Testis (tissue), 3 donors: Measurements from ENCODE around the gene DENND10. TPM values are rescaled to one million over a fixed set of nuclear protein-coding genes. Genes with fewer than 3 reads are reported as not detected.

Source experiments
- DNase-seq: peaks from one replicate; pipeline ENCODE4 v3.0.0-alpha.2; 2019
- H3K27ac ChIP-seq, 2 donors: fragments of 200-600 bp; sonication (generic); one replicate each; pipeline ENCODE4 v1.5.1; 2019
- H3K27me3 ChIP-seq: fragments of 200-600 bp; sonication (generic); one replicate; pipeline ENCODE4 v1.5.1; 2019
- H3K36me3 ChIP-seq: fragments of 200-600 bp; sonication (generic); one replicate; pipeline ENCODE4 v1.5.1; 2017; ENCODE audit warnings: low read depth; ENCODE audit errors: missing control alignments
- H3K4me1 ChIP-seq: fragments of 200-600 bp; sonication (generic); one replicate; pipeline ENCODE4 v1.5.1; 2019
- H3K4me3 ChIP-seq, 2 donors: fragments of 200-600 bp; sonication (generic); one replicate each; pipeline ENCODE4 v1.5.1; 2017 to 2019
- H3K9me3 ChIP-seq: fragments of 200-600 bp; sonication (generic); one replicate; pipeline ENCODE4 v1.5.1; 2017
- POLR2A ChIP-seq: fragments of 450-650 bp; IDR thresholded peaks from one replicate; pipeline ENCODE4 v1.6.1; 2017; ENCODE audit warnings: antibody characterized with exemption, mild to moderate bottlenecking, moderate library complexity
- WGBS, 2 donors: methylation state at CpG; one replicate each; pipeline ENCODE4 v1.1.5; 2018; 5-methylcytosine and 5-hydroxymethylcytosine counted together
- intact Hi-C: fragments of 100-400 bp; cut with DNase I; formaldehyde crosslinking; loops from one replicate; pipeline ENCODE4 v1.15.1; 2023; ENCODE audit warnings: low total_unique reads
- polyA plus RNA-seq: library from polyadenylated mRNA; stranded (reverse); fragments of 350-450 nt; fragmentation: Illumina TruSeq; extraction: RNeasy Lipid Tissue Mini Kit (QIAGEN cat#74804); gene quantifications from one replicate; pipeline ENCODE4 v1.2.3, GENCODE V29; 2014; ENCODE audit warnings: low read depth, low replicate concordance; ENCODE audit not compliant: insufficient read depth
- total RNA-seq, 2 donors: library from RNA; depleted of rRNA; stranded (reverse); fragments of >200 nt; gene quantifications; one replicate each; pipeline ENCODE4 v1.2.3, GENCODE V29; 2016
- TF ChIP-seq, protein P1 (sequence below), 3 experiments: fragments of 450-650 bp in 2 of 3; fragments of 200-600 bp in 1 of 3; sonication (generic) in 1 of 3; IDR thresholded peaks; one replicate each; pipeline ENCODE4 v1.5.1; 2016 to 2019; ENCODE audit warnings: antibody characterized with exemption in 3 of 3, mild to moderate bottlenecking in 2 of 3, moderate library complexity in 1 of 3

DENND10 gene
- total and polyA plus RNA-seq, 3 donors from 2014 or later: 18.9 to 29.6 (median 27.3) TPM

DNA sequence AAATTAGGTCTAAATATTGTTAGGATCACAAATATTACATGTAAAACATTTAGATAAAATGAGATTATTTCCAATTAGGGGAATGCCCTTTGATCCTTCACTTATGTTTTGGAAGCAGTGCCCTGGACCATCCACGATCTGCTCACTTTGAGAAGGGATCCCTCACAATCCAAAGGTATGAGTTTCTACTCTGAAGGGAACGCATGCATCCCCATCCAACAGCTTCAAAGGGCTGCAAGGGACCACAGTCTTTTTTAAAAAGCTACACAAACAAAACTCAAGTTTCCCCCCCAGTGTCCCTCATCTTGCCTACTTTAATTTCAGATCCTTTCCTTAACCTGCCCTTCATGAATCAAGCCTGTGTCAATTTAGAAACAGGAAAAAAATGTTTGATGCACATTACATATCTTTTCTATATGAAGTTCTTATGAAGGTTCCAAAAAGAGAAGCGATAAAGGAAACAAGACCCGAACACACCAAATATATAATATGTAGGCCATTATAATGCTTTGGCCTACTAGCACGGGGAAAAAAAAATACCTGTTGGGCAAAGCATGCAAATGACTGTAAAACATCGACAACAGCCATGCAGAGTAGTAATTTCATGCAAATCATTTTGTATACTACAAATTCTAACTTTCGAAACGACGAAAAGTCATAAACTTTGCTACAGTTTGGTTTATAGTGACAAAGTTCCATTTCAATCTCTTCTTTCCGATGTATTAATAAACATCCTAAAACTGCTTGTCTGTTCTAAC lies 25.3 kb upstream of the DENND10 start:
- 22 to 30% methylated on average over 10 of the region's 10 CpGs for WGBS, 2 donors

DNA sequence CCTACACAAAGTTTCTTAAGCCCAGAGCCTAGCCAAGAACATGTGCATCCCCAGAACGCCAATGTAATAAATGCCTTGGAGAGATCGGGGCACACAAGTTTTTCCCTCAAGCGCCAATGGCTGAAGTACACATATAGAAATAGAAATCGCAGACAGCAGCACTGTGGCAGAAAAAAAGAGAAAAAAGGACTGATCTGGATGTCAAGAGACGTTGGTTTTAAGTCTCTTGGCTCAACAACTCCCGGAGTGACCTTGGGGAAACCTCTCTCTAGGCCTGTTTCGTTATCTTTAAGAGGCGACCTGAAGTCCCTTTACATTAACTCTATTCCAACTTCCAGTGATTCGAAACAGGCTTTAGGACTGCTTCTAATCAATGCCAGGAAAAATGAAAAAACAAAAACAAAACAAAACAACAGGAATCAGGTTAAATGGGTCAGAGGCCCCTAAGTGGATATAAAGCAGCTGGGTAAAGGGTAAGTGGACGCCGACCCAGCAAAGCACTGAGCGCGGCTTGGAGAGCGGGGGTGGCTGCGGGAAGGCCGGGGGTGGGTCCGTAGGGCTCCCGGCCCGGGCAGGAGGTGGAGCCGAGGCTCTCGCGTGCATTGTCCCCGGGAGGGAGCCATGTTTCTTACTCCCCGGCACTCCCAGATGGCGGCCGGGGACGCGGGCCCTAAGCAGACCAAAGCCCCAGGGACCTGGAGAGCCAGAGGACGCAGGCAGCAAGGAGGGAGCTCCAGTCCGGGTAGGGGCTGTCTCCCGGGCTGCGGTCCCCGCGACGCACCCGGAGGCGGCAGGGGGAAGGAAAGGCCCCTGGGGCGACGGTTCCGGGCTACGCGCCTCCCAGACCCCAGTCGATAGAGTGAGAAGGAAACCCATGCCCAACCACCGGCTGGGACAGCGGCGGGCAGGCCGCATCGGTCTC lies 24.1 kb upstream of the DENND10 start:
- DNase-seq: peak; percentile 74
- intact Hi-C loops: no loop called here
- Histone ChIP-seq H3K27ac (peak overlapping the region; percentile 94 to 98), H3K36me3 (no peaks in the 10 kb centered on the region), H3K9me3 (no peaks in the 10 kb centered on the region), H3K4me3 (peak overlapping the region; percentile 92 to 99), H3K4me1 (peaks cover 16% of the 10 kb centered on the region), H3K27me3 (no peaks in the 10 kb centered on the region)
- TF ChIP-seq, protein P1, sequence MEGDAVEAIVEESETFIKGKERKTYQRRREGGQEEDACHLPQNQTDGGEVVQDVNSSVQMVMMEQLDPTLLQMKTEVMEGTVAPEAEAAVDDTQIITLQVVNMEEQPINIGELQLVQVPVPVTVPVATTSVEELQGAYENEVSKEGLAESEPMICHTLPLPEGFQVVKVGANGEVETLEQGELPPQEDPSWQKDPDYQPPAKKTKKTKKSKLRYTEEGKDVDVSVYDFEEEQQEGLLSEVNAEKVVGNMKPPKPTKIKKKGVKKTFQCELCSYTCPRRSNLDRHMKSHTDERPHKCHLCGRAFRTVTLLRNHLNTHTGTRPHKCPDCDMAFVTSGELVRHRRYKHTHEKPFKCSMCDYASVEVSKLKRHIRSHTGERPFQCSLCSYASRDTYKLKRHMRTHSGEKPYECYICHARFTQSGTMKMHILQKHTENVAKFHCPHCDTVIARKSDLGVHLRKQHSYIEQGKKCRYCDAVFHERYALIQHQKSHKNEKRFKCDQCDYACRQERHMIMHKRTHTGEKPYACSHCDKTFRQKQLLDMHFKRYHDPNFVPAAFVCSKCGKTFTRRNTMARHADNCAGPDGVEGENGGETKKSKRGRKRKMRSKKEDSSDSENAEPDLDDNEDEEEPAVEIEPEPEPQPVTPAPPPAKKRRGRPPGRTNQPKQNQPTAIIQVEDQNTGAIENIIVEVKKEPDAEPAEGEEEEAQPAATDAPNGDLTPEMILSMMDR (IDR thresholded peaks at IDR 0.05): no peak
- no peak for TF ChIP-seq POLR2A
- WGBS, 2 donors: 0 to 1% methylated on average over 16 to 46 of the region's 48 CpGs

More for the DNA sequence above, 25.3 kb upstream of the DENND10 start:
- intact Hi-C loops: no loop called here
- H3K27me3 ChIP-seq: no peaks in the 10 kb centered on the region
- H3K4me1 ChIP-seq: peaks cover 16% of the 10 kb centered on the region
- H3K9me3 ChIP-seq: no peaks in the 10 kb centered on the region
- H3K4me3 ChIP-seq: peak overlapping the region in 1 of 2 donors; percentile 92
- TF ChIP-seq, protein P1 (IDR thresholded peaks at IDR 0.05): no peak
- no peak for TF ChIP-seq POLR2A
- no peak for DNase-seq
- H3K36me3 ChIP-seq: no peaks in the 10 kb centered on the region
- peak overlapping the region; percentile 2 to 94 for H3K27ac ChIP-seq

DNA sequence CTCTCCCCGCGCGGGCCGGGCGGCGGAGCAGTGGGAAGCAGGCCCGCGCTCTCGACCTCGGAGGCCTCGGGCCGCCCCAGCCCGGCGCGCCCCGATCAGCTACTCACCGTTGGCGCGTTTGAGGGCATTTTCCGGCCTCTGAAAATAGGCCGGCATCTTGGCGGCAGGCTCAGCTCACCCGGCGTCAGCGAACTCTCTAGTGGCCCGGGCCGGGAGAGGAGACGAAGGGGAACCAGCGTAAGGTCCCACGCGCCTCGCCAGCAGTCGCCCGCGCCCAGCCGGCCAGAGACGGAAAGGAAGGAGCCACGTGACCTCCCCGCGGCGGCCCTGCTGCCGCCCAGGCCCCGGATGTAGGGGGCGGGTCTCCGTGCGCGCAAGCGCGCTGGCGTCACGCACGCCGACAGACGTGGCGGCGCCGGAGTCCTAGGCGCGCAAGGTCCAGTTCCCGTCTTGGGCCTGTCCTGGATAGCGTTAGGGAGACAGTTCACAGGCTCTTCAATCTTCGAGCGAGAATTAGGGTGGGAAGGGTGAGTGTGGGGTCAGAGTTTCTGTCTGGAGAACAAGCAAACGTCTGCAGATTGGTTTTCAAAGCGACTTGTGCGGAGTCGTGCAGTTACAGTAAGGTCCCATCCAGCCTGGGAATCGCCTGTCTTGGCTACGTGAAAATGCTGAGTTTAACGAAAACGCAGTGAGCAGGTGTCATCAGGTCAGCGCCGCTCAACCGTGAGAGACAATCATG lies 23.2 kb upstream of the DENND10 start, which contains the start of gene EIF3A:
Gene EIF3A (minus strand): TSS at position 297 of the 739 bp plus-strand sequence. CDS start 141 bp downstream, at position 156.
- intact Hi-C loops: no loop called here
- peak within 1 kb of the TSS; percentile 94 to 98 for H3K27ac ChIP-seq
- no peaks in the 10 kb centered on the region for H3K27me3 ChIP-seq
- no peaks in the 10 kb centered on the region for H3K36me3 ChIP-seq
- no peaks in the 10 kb centered on the region for H3K9me3 ChIP-seq
- peak; percentile 85 for TF ChIP-seq POLR2A
- TF ChIP-seq, protein P1 (IDR thresholded peaks at IDR 0.05): peak in 1 of 3 experiments; percentile 12
- H3K4me1 ChIP-seq: peaks cover 16% of the 10 kb centered on the region
- peak; percentile 94 for DNase-seq
- H3K4me3 ChIP-seq: peak within 1 kb of the TSS; percentile 92 to 99
- whole genome bisulfite sequencing, 2 donors: 0 to 1% methylated on average over 23 to 50 of the region's 74 CpGs

DNA sequence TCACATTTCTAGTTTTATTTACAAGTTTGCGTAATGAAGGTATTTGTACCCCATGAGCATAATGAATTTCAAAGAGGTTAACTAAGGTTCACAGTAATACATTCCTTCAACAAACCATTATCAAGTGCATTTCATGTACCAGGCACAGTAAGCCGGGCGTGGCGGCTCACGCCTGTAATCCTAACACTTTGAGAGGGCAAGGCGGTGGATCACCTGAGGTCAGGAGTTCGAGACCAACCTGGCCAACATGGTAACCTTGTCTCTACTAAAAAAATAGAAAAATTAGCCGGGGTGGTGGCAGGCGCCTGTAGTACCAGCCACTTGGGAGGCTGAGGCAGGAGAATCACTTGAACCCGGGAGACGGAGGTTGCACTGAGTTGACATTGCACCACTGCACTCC lies 19.0 kb upstream of the DENND10 start:
- H3K27me3 ChIP-seq: no peaks in the 10 kb centered on the region
- TF ChIP-seq, protein P1 (IDR thresholded peaks at IDR 0.05): no peak
- TF ChIP-seq POLR2A: no peak
- 88 to 91% methylated on average over 9 to 11 of the region's 11 CpGs for WGBS, 2 donors
- H3K36me3 ChIP-seq: no peaks in the 10 kb centered on the region
- no peak overlapping the region for H3K27ac ChIP-seq
- H3K4me3 ChIP-seq: no peak overlapping the region
- H3K9me3 ChIP-seq: no peaks in the 10 kb centered on the region
- no peaks in the 10 kb centered on the region for H3K4me1 ChIP-seq
- no peak for DNase-seq
- intact Hi-C loops: no loop called here
